Peyer's patch (tissue), 4 donors: ENCODE data around the gene DNAJC28. TPM values are rescaled to one million over a fixed set of nuclear protein-coding genes. Genes with fewer than 3 reads are reported as not detected.

Experiments
- DNase-seq, 3 donors: peaks; one replicate each; pipeline ENCODE4 v3.0.0-alpha.2; 2017 to 2019
- H3K27ac ChIP-seq, 4 donors: fragments of 200-600 bp; sonication (generic); one replicate each; pipeline ENCODE4 v1.5.1; 2016 to 2019
- H3K27me3 ChIP-seq, 2 donors: fragments of 200-600 bp; sonication (generic); one replicate each; pipeline ENCODE4 v1.5.1; 2019
- H3K36me3 ChIP-seq, 3 donors: fragments of 200-600 bp; sonication (generic); one replicate each; pipeline ENCODE4 v1.5.1; 2016 to 2019
- H3K4me1 ChIP-seq, 4 donors: fragments of 200-600 bp; sonication (generic); one replicate each; pipeline ENCODE4 v1.5.1; 2016 to 2019
- H3K4me3 ChIP-seq, 4 donors: fragments of 200-600 bp; sonication (generic); 1 replicate in 3 of 4; 2 replicates in 1 of 4; pipeline ENCODE4 v1.5.1; 2016 to 2019; ENCODE audit warnings: mild to moderate bottlenecking in 1 of 4
- H3K9me3 ChIP-seq, 4 donors: fragments of 200-600 bp; sonication (generic); one replicate each; pipeline ENCODE4 v1.5.1; 2016 to 2019; ENCODE audit warnings: mild to moderate bottlenecking in 1 of 4
- CTCF ChIP-seq, 6 experiments: fragments of 450-650 bp in 4 of 6; fragments of 200-600 bp in 2 of 6; sonication (generic) in 1 of 6; IDR thresholded peaks; one replicate each; pipeline ENCODE4 v1.5.1; 2017 to 2019; ENCODE audit warnings: antibody characterized with exemption in 6 of 6, mild to moderate bottlenecking in 3 of 6, moderate library complexity in 1 of 6
- POLR2A ChIP-seq, 2 donors: fragments of 450-650 bp; IDR thresholded peaks; one replicate each; pipeline ENCODE4 v1.5.1; 2017; ENCODE audit warnings: antibody characterized with exemption in 2 of 2, mild to moderate bottlenecking in 2 of 2, moderate library complexity in 2 of 2
- total RNA-seq, 4 donors: library from RNA; depleted of rRNA; stranded (reverse); fragments of >200 nt; gene quantifications; one replicate each; pipeline ENCODE4 v1.1.0, GENCODE V29; 2016

Gene DNAJC28
- 1 to 10 TPM in 3 of 4 donors, not detected in 1; 1.9 to 4.4 (median 2.5) TPM for total RNA-seq

- Histone ChIP-seq H3K27me3 (no peaks in the 10 kb centered on the region), H3K4me3 (peak within 1 kb of the TSS; percentile 63 to 78 (median 70)), H3K36me3 (no peaks in the 10 kb centered on the region), H3K4me1 (peaks cover 0 to 4% (median 2%) of the 10 kb centered on the region in 4 donors), H3K9me3 (no peaks in the 10 kb centered on the region), H3K27ac (peak within 1 kb of the TSS; percentile 72 to 78 (median 76))
- peak; percentile 91 to 97 (median 93) for DNase-seq
- peak; percentile 51 to 56 for TF ChIP-seq POLR2A (IDR thresholded peaks at IDR 0.05)
- TF ChIP-seq CTCF (IDR thresholded peaks at IDR 0.05) = no peak
Measured at GRCh38 chr21:33491373-33492102, at the start of gene DNAJC28. DNAJC28 (minus strand) TSS chr21:33491716; CDS start chr21:33489393, 2,323 bp downstream.

- Histone ChIP-seq H3K9me3 (no peaks in the 10 kb centered on the region), H3K4me3 (peak overlapping the region; percentile 71 to 85 (median 78)), H3K27ac (peak overlapping the region; percentile 87 to 100 (median 98)), H3K27me3 (no peaks in the 10 kb centered on the region), H3K36me3 (peaks cover 0 to 29% (median 0%) of the 10 kb centered on the region in 3 donors), H3K4me1 (peaks cover 0 to 23% (median 9%) of the 10 kb centered on the region in 4 donors)
- TF ChIP-seq POLR2A (IDR thresholded peaks at IDR 0.05) (no peak), CTCF (IDR thresholded peaks at IDR 0.05) (no peak)
- peak in 1 of 3 donors; percentile 50 for DNase-seq
Measured at GRCh38 chr21:33541105-33541711, 49.7 kb upstream of the DNAJC28 start.

GRCh38 chr21:33540711-33541104, 49.2 kb upstream of the DNAJC28 start:
- Histone ChIP-seq H3K9me3 (no peaks in the 10 kb centered on the region), H3K27ac (peak overlapping the region; percentile 60 to 100 (median 92)), H3K4me1 (peaks cover 0 to 18% (median 8%) of the 10 kb centered on the region in 4 donors), H3K27me3 (no peaks in the 10 kb centered on the region), H3K36me3 (peaks cover 0 to 32% (median 0%) of the 10 kb centered on the region in 3 donors), H3K4me3 (peak overlapping the region in 1 of 4 donors; percentile 80)
- DNase-seq = no peak
- TF ChIP-seq POLR2A (IDR thresholded peaks at IDR 0.05) (no peak), CTCF (IDR thresholded peaks at IDR 0.05) (no peak)

GRCh38 chr21:33539616-33540015, 48.1 kb upstream of the DNAJC28 start:
- no peaks in the 10 kb centered on the region for H3K27me3 ChIP-seq
- DNase-seq = no peak

GRCh38 chr21:33537212-33537611, 45.7 kb upstream of the DNAJC28 start:
- TF ChIP-seq POLR2A (IDR thresholded peaks at IDR 0.05) = no peak
- DNase-seq = no peak
- Histone ChIP-seq H3K27me3 (no peaks in the 10 kb centered on the region), H3K4me3 (no peak overlapping the region), H3K4me1 (peaks cover 0 to 13% (median 5%) of the 10 kb centered on the region in 4 donors), H3K27ac (no peak overlapping the region), H3K36me3 (peaks cover 0 to 67% (median 4%) of the 10 kb centered on the region in 3 donors), H3K9me3 (no peaks in the 10 kb centered on the region)

More at GRCh38 chr21:33539616-33540015, 48.1 kb upstream of the DNAJC28 start:
- Histone ChIP-seq H3K36me3 (peaks cover 0 to 43% (median 0%) of the 10 kb centered on the region in 3 donors), H3K4me1 (peaks cover 0 to 13% (median 5%) of the 10 kb centered on the region in 4 donors), H3K4me3 (no peak overlapping the region), H3K9me3 (no peaks in the 10 kb centered on the region), H3K27ac (peak overlapping the region in 1 of 4 donors; percentile 60)
- TF ChIP-seq POLR2A (IDR thresholded peaks at IDR 0.05) = no peak
- no peak for TF ChIP-seq CTCF (IDR thresholded peaks at IDR 0.05)

- TF ChIP-seq POLR2A (IDR thresholded peaks at IDR 0.05) = no peak
- TF ChIP-seq CTCF (IDR thresholded peaks at IDR 0.05) = no peak
- Histone ChIP-seq H3K27me3 (no peaks in the 10 kb centered on the region), H3K27ac (no peak overlapping the region), H3K4me3 (no peak overlapping the region), H3K4me1 (no peaks in the 10 kb centered on the region), H3K36me3 (peaks cover 0 to 98% (median 8%) of the 10 kb centered on the region in 3 donors), H3K9me3 (no peaks in the 10 kb centered on the region)
- DNase-seq = no peak
Measured at GRCh38 chr21:33531007-33531406, 39.5 kb upstream of the DNAJC28 start.
